Activated T-helper 17 cell treated with anti-CD3 and anti-CD28 coated beads, Interleukin-2, amount 50 U/mL, for 72 hours (primary cell): Measurements from ENCODE around the gene ZNF518A. TPM values are rescaled to one million over a fixed set of nuclear protein-coding genes. Genes with fewer than 3 reads are reported as not detected.
A peak's percentile ranks its signal among the peaks of the same experiment; 100 is the strongest.

Experiments used
- ATAC-seq: fragments of 150-1000 bp; cut with Tn5 transposase; replicated peaks from 2 replicates; pipeline ENCODE4 v1.10.0; 2021; ENCODE audit warnings: mild to moderate bottlenecking, moderate library complexity
- H3K27ac Mint-ChIP-seq: one replicate; pipeline ENCODE4 v1.8.0; 2022; ENCODE audit warnings: mixed read lengths
- H3K27me3 Mint-ChIP-seq: one replicate; pipeline ENCODE4 v1.8.0; 2022; ENCODE audit warnings: mixed read lengths
- H3K36me3 Mint-ChIP-seq: one replicate; pipeline ENCODE4 v1.8.0; 2022; ENCODE audit warnings: low read depth, mild to moderate bottlenecking, mixed read lengths
- H3K4me1 Mint-ChIP-seq: one replicate; pipeline ENCODE4 v1.8.0; 2022; ENCODE audit warnings: mixed read lengths
- H3K4me3 Mint-ChIP-seq: one replicate; pipeline ENCODE4 v1.8.0; 2022; ENCODE audit warnings: mild to moderate bottlenecking, mixed read lengths
- H3K9me3 Mint-ChIP-seq: one replicate; pipeline ENCODE4 v1.8.0; 2022; ENCODE audit warnings: mixed read lengths
- total RNA-seq, 2 donors: library from RNA; stranded (reverse); gene quantifications; one replicate each; pipeline ENCODE4 v1.2.3, GENCODE V29; 2022

ZNF518A gene
- 10 to 100 TPM; 14.8 to 17.3 TPM for total RNA-seq

- H3K27ac Mint-ChIP-seq = peak within 1 kb of the TSS; percentile 99
- peaks cover 20% of the 10 kb centered on the region for H3K27me3 Mint-ChIP-seq
- H3K4me3 Mint-ChIP-seq = peak within 1 kb of the TSS; percentile 94
- peaks cover 48% of the 10 kb centered on the region for H3K36me3 Mint-ChIP-seq
- ATAC-seq = peak; percentile 90
- H3K9me3 Mint-ChIP-seq = peaks cover 3% of the 10 kb centered on the region
- H3K4me1 Mint-ChIP-seq = peaks cover 6% of the 10 kb centered on the region
Observed at GRCh38 chr10:96129387-96130325, at the start of gene ZNF518A. TSS of gene ZNF518A (plus strand) at chr10:96130297. CDS start at chr10:96156323, 26,026 bp downstream.

DNA sequence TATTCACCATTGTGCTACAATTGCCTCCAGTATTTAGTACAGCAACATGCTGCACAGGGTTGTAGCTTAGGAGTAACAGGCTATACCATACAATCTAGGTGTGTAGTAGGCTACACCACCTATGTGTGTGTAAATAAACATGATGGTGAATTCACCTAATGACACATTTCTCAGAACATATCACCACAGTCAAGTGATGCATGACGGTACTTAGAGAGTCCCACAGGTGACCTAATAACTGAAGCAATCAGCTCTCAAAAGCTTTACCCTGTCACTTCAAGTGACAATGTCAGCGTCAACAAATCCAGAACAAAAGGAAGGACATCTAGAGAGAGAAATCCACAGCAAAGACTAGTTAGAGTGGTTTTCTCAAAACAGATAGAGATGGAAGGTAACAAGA is 47.9 kb upstream of the ZNF518A start:
- ATAC-seq = peak; percentile 49
- H3K4me3 Mint-ChIP-seq = no peak overlapping the region
- no peaks in the 10 kb centered on the region for H3K4me1 Mint-ChIP-seq
- no peak overlapping the region for H3K27ac Mint-ChIP-seq
- H3K9me3 Mint-ChIP-seq = no peaks in the 10 kb centered on the region
- no peaks in the 10 kb centered on the region for H3K27me3 Mint-ChIP-seq
- peaks cover 10% of the 10 kb centered on the region for H3K36me3 Mint-ChIP-seq

- H3K27me3 Mint-ChIP-seq = no peaks in the 10 kb centered on the region
- no peak for ATAC-seq
- H3K9me3 Mint-ChIP-seq = no peaks in the 10 kb centered on the region
- no peak overlapping the region for H3K4me3 Mint-ChIP-seq
- no peaks in the 10 kb centered on the region for H3K4me1 Mint-ChIP-seq
- no peak overlapping the region for H3K27ac Mint-ChIP-seq
- peaks cover 10% of the 10 kb centered on the region for H3K36me3 Mint-ChIP-seq
Observed at GRCh38 chr10:96082748-96083147, 47.3 kb upstream of the ZNF518A start.

DNA sequence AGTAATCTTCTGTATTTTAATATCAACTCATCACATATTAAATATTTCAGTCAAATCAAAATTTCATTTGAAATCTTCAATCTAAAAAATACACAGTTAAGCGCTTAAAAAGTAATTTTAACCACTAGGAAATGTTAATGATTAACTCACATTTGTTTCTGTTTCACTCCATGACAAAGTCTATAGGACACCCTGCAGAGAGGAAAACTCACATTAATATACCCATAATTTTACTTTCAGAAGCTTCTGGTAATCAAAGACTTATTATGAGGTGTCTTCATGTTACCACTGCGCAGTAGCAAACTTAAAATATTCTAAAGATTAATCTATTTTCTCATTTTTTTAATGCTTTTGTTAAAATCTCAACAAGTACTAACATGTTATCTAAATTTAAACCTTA is 41.0 kb upstream of the ZNF518A start:
- Mint-ChIP-seq H3K4me3 (peak overlapping the region; percentile 95), H3K4me1 (no peaks in the 10 kb centered on the region), H3K36me3 (peaks cover 9% of the 10 kb centered on the region), H3K27me3 (peaks cover 15% of the 10 kb centered on the region), H3K9me3 (no peaks in the 10 kb centered on the region), H3K27ac (peak overlapping the region; percentile 99)
- ATAC-seq = no peak

DNA sequence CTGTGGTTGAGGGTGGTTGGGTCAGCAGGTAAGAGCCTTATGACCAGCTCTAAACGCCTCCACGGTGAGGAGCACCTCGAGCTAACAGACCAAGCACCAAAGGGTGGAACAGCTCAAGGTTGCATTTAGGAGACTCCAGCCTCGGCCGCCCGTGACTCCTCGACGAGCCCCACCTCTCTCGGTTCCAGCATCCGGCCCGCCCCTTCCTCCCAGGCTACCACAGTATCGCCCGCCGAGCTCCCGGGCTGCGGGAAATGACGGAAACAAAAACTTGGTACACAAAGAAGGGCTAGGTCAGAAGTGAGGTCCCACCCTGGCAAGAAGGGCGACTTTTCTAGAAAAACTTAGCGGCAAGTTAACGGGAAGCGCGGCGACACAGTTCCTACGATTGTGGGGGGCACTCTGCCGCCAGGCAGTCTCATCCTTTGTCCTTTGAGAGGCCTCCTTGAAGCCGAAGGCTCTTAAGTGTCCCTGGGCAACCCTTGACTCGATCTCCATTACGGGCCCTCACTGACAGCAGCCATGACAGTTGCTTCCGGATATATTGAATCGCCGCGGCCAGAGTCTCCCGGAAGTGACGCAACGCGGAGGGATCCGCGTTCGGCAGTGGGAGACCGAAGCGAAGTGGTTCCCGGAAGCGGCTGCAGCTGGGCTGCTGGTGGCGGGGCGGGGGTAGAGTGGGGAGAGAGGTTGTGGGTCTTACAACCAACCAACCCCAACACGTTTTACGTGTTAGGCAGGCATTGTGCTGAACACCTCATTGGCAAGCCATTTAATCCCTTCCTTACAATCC is 40.2 kb upstream of the ZNF518A start:
- H3K9me3 Mint-ChIP-seq = no peaks in the 10 kb centered on the region
- H3K27me3 Mint-ChIP-seq = peaks cover 21% of the 10 kb centered on the region
- H3K4me1 Mint-ChIP-seq = no peaks in the 10 kb centered on the region
- H3K27ac Mint-ChIP-seq = peak overlapping the region; percentile 99
- ATAC-seq = peak; percentile 94
- H3K4me3 Mint-ChIP-seq = peak overlapping the region; percentile 95
- peaks cover 9% of the 10 kb centered on the region for H3K36me3 Mint-ChIP-seq

DNA sequence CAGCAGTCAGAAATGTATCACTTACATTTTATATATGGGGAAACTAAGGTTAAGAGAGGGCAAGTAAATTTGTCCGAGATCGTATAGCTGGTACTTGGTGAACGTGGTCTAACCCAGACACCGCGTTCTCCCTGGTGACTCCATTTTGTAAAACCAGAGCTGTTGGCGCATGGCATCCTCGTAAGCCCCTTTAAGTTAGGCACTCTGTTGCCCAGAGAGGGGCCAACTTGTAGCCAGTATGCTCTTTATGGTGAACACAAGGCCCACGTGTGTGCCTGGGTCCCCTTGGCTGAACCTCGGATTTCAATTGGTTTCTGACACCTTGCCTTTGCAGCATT is 39.7 kb upstream of the ZNF518A start:
- H3K36me3 Mint-ChIP-seq = peaks cover 9% of the 10 kb centered on the region
- ATAC-seq = no peak
- peak overlapping the region; percentile 99 for H3K27ac Mint-ChIP-seq
- peak overlapping the region; percentile 95 for H3K4me3 Mint-ChIP-seq
- no peaks in the 10 kb centered on the region for H3K9me3 Mint-ChIP-seq
- H3K4me1 Mint-ChIP-seq = no peaks in the 10 kb centered on the region
- peaks cover 26% of the 10 kb centered on the region for H3K27me3 Mint-ChIP-seq

GRCh38 chr10:96092999-96093767 is 36.9 kb upstream of the ZNF518A start:
- H3K4me1 Mint-ChIP-seq = no peaks in the 10 kb centered on the region
- peaks cover 9% of the 10 kb centered on the region for H3K36me3 Mint-ChIP-seq
- H3K27me3 Mint-ChIP-seq = peaks cover 47% of the 10 kb centered on the region
- no peak overlapping the region for H3K27ac Mint-ChIP-seq
- H3K9me3 Mint-ChIP-seq = no peaks in the 10 kb centered on the region
- ATAC-seq = no peak
- no peak overlapping the region for H3K4me3 Mint-ChIP-seq

- Mint-ChIP-seq H3K27ac (no peak overlapping the region), H3K9me3 (no peaks in the 10 kb centered on the region), H3K4me3 (no peak overlapping the region), H3K27me3 (peaks cover 49% of the 10 kb centered on the region), H3K36me3 (peaks cover 9% of the 10 kb centered on the region), H3K4me1 (no peaks in the 10 kb centered on the region)
- no peak for ATAC-seq
Observed at GRCh38 chr10:96093948-96094347, 36.1 kb upstream of the ZNF518A start.

GRCh38 chr10:96096958-96097357 is 33.1 kb upstream of the ZNF518A start:
- no peaks in the 10 kb centered on the region for H3K4me1 Mint-ChIP-seq
- peaks cover 71% of the 10 kb centered on the region for H3K27me3 Mint-ChIP-seq
- H3K36me3 Mint-ChIP-seq = no peaks in the 10 kb centered on the region
- H3K9me3 Mint-ChIP-seq = no peaks in the 10 kb centered on the region
- ATAC-seq = no peak
- H3K4me3 Mint-ChIP-seq = no peak overlapping the region
- H3K27ac Mint-ChIP-seq = no peak overlapping the region

GRCh38 chr10:96097865-96098264 is 32.2 kb upstream of the ZNF518A start:
- H3K4me3 Mint-ChIP-seq = no peak overlapping the region

GRCh38 chr10:96107623-96108038 is 22.5 kb upstream of the ZNF518A start:
- no peaks in the 10 kb centered on the region for H3K9me3 Mint-ChIP-seq
- H3K4me3 Mint-ChIP-seq = no peak overlapping the region
- H3K27me3 Mint-ChIP-seq = peaks cover 68% of the 10 kb centered on the region
- H3K36me3 Mint-ChIP-seq = peaks cover 6% of the 10 kb centered on the region
- H3K4me1 Mint-ChIP-seq = no peaks in the 10 kb centered on the region
- no peak overlapping the region for H3K27ac Mint-ChIP-seq
- no peak for ATAC-seq

More at GRCh38 chr10:96097865-96098264, 32.2 kb upstream of the ZNF518A start:
- Mint-ChIP-seq H3K4me1 (no peaks in the 10 kb centered on the region), H3K36me3 (no peaks in the 10 kb centered on the region), H3K27ac (no peak overlapping the region), H3K9me3 (no peaks in the 10 kb centered on the region), H3K27me3 (peaks cover 72% of the 10 kb centered on the region)
- ATAC-seq = no peak

GRCh38 chr10:96112531-96112930 is 17.6 kb upstream of the ZNF518A start:
- H3K27ac Mint-ChIP-seq = no peak overlapping the region
- no peak overlapping the region for H3K4me3 Mint-ChIP-seq
- H3K4me1 Mint-ChIP-seq = no peaks in the 10 kb centered on the region
- peaks cover 6% of the 10 kb centered on the region for H3K36me3 Mint-ChIP-seq
- no peaks in the 10 kb centered on the region for H3K9me3 Mint-ChIP-seq
- H3K27me3 Mint-ChIP-seq = peaks cover 71% of the 10 kb centered on the region
- no peak for ATAC-seq

DNA sequence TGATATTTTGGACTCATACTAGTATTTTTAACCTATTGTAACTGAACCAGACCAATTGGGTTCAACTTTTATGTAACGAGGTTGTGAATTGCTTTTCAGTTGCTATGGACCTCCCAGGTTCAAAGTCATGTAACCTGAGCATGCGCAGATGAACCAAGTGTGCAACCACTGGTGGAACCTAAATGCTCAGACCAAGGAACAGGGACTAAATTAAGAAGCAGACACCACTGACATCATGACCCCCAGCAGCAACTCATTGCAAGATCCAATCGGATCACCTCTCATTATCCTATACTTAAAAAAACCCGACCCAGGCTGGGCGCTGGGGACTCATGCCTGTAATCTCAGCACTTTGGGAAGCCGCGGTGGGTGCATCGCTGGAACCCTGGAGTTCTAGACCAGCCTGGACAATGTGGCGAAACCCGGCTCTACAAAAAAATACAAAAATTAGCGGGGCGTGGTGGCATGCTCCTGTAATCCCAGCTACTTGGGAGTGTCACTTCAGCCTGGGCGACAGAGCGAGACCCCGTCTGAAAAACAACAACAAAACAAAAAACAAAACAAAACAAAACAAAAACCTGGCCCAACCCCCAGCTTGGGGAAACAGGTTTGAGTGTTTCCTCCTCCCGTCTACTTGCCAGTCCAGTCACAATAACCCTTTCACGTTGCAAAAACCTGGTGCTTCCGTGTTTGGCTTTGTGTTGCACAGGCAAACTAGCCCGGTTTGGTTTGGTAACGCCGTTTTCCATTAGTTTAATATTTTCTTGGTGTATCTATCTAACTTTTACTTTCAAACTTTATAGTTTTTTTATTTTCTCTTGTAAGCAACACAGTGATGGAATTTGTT is 11.3 kb upstream of the ZNF518A start:
- Mint-ChIP-seq H3K36me3 (no peaks in the 10 kb centered on the region), H3K27ac (no peak overlapping the region), H3K4me1 (no peaks in the 10 kb centered on the region), H3K9me3 (no peaks in the 10 kb centered on the region), H3K4me3 (no peak overlapping the region), H3K27me3 (peaks cover 54% of the 10 kb centered on the region)
- no peak for ATAC-seq
